ENCODE data around the gene SUCO.
A peak's percentile ranks its signal among the peaks of the same experiment; 100 is the strongest.

SUCO gene

GRCh38 chr1:172650474-172651193, 117.7 kb downstream of the SUCO start:
- no peak for DNase-seq (ENCODE audit: low read depth)

- no peak for DNase-seq (ENCODE audit: low read depth)
These were observed 120.2 kb downstream of the SUCO start for GRCh38 chr1:172653015-172653709.

GRCh38 chr1:172654535-172654934, 121.6 kb downstream of the SUCO start:
- DNase-seq (ENCODE audit: low read depth): peak; percentile 39

DNA sequence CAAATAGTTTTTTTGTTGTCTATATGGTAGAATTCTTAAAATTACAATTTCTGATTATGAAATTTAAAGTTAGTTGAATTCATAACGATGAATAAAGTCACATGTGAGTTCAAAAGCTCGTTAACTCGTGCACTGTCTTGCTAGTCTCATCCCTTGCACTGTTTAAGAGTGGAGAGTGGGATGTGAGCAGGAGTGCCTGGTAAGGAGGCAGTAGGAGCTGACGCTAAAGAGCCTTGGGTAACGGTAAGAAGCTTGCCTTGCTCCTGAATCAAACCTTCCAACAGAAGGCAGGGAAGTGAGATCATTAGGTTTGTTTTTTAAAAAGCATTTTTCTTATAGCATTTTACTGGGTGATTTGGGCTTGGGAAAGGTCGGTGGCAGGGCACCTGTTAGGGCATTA, 123.6 kb downstream of the SUCO start:
- DNase-seq (ENCODE audit: low read depth): no peak

- no peak for DNase-seq (ENCODE audit: low read depth)
These were observed 124.6 kb downstream of the SUCO start for GRCh38 chr1:172657586-172657985.

- no peak for DNase-seq (ENCODE audit: low read depth)
These were observed 126.0 kb downstream of the SUCO start, which contains the start of gene FASLG for GRCh38 chr1:172658871-172659453. TSS of gene FASLG (plus strand) at chr1:172659103. CDS start at chr1:172659202, 99 bp downstream.

DNA sequence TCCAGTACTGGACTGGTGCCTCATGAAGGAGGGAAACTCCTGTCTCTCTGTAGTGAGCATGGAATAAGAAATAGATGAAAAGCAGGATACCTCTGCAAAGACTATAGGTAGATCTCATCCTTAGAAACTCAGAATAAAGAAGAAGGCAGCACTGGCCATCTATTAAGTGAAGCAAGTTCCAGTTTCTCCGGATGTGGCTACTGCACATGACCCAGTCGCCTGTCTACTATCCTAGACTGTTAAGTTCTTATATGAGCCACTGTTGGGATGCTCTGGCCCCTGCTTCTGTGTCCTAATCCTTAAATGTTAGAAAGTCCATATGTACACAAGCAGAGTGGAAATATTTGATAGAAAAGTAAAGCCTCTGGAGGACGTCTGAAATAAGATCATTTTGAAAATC, 128.2 kb downstream of the SUCO start:
- DNase-seq (ENCODE audit: low read depth): no peak

All from GM04503 (cell line).